ENCODE data around the gene ANKMY1.

The ANKMY1 gene

GRCh38 chr2:240511351-240512108, 46.3 kb downstream of the ANKMY1 start:
- no peak overlapping the region for H2AFZ ChIP-seq (ENCODE audit: low read depth, low read length)
- no peak overlapping the region for H3K9ac ChIP-seq (ENCODE audit: low read length)
- H3K27me3 ChIP-seq (ENCODE audit: low read depth, low read length), result no peaks in the 10 kb centered on the region
- TF ChIP-seq CTCF (IDR thresholded peaks at IDR 0.05; ENCODE audit: low read depth, low read length) (no peak), EZH2phosphoT487 (IDR thresholded peaks at IDR 0.05; ENCODE audit: low read depth) (no peak)
- no peak overlapping the region for H3K27ac ChIP-seq (ENCODE audit: low read length)
- no peak overlapping the region for H3K4me2 ChIP-seq (ENCODE audit: low read length)
- no peaks in the 10 kb centered on the region for H3K79me2 ChIP-seq (ENCODE audit: low read length)
- no peaks in the 10 kb centered on the region for H3K36me3 ChIP-seq (replicated peaks; ENCODE audit: low read depth, low read length)
- no peaks in the 10 kb centered on the region for H4K20me1 ChIP-seq (ENCODE audit: insufficient read depth, low read length)
- H3K9me3 ChIP-seq (ENCODE audit: insufficient read depth, low read length), result no peaks in the 10 kb centered on the region
- H3K4me1 ChIP-seq (ENCODE audit: low read length), result peaks cover 15% of the 10 kb centered on the region
- H3K4me3 ChIP-seq (ENCODE audit: low read length), result no peak overlapping the region

GRCh38 chr2:240510513-240511210, 47.1 kb downstream of the ANKMY1 start:
- no peak overlapping the region for H3K4me2 ChIP-seq (ENCODE audit: low read length)
- no peaks in the 10 kb centered on the region for H4K20me1 ChIP-seq (ENCODE audit: insufficient read depth, low read length)
- no peak for TF ChIP-seq EZH2phosphoT487 (IDR thresholded peaks at IDR 0.05; ENCODE audit: low read depth)
- TF ChIP-seq CTCF (IDR thresholded peaks at IDR 0.05; ENCODE audit: low read depth, low read length), result no peak
- no peak overlapping the region for H2AFZ ChIP-seq (ENCODE audit: low read depth, low read length)
- H3K36me3 ChIP-seq (replicated peaks; ENCODE audit: low read depth, low read length), result no peaks in the 10 kb centered on the region
- peaks cover 15% of the 10 kb centered on the region for H3K4me1 ChIP-seq (ENCODE audit: low read length)
- no peak overlapping the region for H3K27ac ChIP-seq (ENCODE audit: low read length)
- no peaks in the 10 kb centered on the region for H3K79me2 ChIP-seq (ENCODE audit: low read length)
- no peak overlapping the region for H3K4me3 ChIP-seq (ENCODE audit: low read length)
- no peaks in the 10 kb centered on the region for H3K9me3 ChIP-seq (ENCODE audit: insufficient read depth, low read length)
- H3K9ac ChIP-seq (ENCODE audit: low read length), result no peak overlapping the region
- no peaks in the 10 kb centered on the region for H3K27me3 ChIP-seq (ENCODE audit: low read depth, low read length)

GRCh38 chr2:240509667-240510512, 47.9 kb downstream of the ANKMY1 start:
- peaks cover 15% of the 10 kb centered on the region for H3K4me1 ChIP-seq (ENCODE audit: low read length)
- H3K4me2 ChIP-seq (ENCODE audit: low read length), result no peak overlapping the region
- H3K9ac ChIP-seq (ENCODE audit: low read length), result no peak overlapping the region
- H3K9me3 ChIP-seq (ENCODE audit: insufficient read depth, low read length), result no peaks in the 10 kb centered on the region
- TF ChIP-seq EZH2phosphoT487 (IDR thresholded peaks at IDR 0.05; ENCODE audit: low read depth), result no peak
- no peak for TF ChIP-seq CTCF (IDR thresholded peaks at IDR 0.05; ENCODE audit: low read depth, low read length)
- no peaks in the 10 kb centered on the region for H3K36me3 ChIP-seq (replicated peaks; ENCODE audit: low read depth, low read length)
- H3K4me3 ChIP-seq (ENCODE audit: low read length), result no peak overlapping the region
- H2AFZ ChIP-seq (ENCODE audit: low read depth, low read length), result no peak overlapping the region
- H4K20me1 ChIP-seq (ENCODE audit: insufficient read depth, low read length), result no peaks in the 10 kb centered on the region
- no peaks in the 10 kb centered on the region for H3K27me3 ChIP-seq (ENCODE audit: low read depth, low read length)
- H3K79me2 ChIP-seq (ENCODE audit: low read length), result no peaks in the 10 kb centered on the region
- no peak overlapping the region for H3K27ac ChIP-seq (ENCODE audit: low read length)

All from OCI-LY3 (cell line).